Measurements from ENCODE around the gene ASCC1.

The ASCC1 gene

DNA sequence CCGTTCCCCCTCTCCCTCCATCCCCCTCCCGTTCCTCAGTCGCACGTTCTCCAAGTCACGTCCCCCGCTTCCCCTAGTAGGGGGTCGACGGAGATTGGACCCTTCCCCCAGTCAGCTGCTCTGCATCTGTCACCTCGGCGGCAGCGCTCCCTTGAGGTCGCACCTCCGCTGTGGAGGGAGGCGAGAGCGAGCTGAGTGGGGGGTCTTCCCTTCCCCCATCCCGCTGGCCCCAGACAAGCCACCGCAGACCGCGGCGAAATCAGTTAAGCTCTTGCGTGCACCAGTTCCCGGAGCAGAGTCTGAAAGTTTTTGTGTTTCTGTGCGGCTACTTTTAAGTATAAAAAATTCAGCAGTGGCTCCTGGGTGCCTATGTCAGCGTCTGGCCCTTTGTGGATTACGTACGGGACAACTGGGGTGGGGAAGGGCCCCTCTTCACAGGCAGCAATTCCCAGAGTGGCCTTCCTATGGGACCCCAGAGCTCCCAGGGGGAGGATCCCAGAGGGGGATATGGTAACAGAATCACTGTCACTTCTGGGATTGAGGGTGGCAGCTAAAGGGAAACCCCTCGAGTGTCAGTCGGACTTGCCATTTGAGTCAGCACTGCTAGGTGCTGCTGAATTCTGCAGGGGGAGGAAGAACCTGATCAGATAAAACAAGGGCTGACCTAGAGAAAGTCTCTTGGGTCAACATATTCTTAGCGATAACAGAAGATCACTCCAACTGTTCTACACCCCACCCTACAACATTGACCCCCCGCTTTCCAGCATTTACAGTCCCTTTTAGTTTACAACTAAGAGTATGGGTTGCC, 45.1 kb upstream of the ASCC1 start:
- TF ChIP-seq CTCF (IDR thresholded peaks at IDR 0.05; ENCODE audit: insufficient read depth, low read depth, low read length, missing control alignments) = no peak
- DNase-seq (ENCODE audit: low read depth) = no peak
- peak overlapping the region; percentile 38 for H3K4me3 ChIP-seq (ENCODE audit: low read length)

DNA sequence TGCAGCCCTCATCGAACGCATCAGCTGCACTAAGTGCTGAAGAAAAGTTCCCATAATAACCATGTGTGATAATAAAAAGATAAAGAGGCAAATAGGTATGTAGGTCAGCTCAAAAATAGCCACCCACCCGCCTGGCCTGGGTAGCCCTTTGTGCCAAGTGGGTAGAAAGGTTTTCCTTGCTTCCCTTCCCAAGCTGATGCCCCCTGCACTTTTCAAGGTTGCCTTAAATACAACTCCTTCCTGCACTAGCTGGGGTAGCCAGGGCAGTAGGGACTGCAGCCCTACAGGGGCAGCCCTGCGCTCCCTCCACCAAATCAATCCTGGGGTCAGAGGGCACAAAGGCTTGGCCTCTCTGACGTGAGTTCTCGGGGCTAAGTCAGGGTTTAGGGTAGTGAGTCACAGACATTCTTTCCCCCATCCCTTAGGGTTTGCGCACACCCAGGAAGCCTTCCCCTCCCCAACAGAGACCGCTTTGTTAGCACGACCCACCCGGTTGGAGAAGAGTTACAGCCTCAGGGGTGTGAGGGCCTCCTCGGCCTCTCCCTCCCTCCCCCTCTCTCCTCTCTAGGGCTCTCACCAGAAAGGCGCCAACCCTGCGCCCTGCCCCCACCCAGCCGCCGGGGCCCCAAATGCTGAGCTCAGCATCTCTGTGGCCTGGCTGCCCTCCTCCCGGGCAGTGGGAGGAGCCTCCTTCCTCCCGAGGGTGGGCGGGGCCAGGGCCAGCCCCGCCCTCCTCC, 44.3 kb upstream of the ASCC1 start:
- DNase-seq (ENCODE audit: low read depth) = peak; percentile 79
- TF ChIP-seq CTCF (IDR thresholded peaks at IDR 0.05; ENCODE audit: insufficient read depth, low read depth, low read length, missing control alignments) = no peak
- H3K4me3 ChIP-seq (ENCODE audit: low read length) = peak overlapping the region; percentile 38

DNA sequence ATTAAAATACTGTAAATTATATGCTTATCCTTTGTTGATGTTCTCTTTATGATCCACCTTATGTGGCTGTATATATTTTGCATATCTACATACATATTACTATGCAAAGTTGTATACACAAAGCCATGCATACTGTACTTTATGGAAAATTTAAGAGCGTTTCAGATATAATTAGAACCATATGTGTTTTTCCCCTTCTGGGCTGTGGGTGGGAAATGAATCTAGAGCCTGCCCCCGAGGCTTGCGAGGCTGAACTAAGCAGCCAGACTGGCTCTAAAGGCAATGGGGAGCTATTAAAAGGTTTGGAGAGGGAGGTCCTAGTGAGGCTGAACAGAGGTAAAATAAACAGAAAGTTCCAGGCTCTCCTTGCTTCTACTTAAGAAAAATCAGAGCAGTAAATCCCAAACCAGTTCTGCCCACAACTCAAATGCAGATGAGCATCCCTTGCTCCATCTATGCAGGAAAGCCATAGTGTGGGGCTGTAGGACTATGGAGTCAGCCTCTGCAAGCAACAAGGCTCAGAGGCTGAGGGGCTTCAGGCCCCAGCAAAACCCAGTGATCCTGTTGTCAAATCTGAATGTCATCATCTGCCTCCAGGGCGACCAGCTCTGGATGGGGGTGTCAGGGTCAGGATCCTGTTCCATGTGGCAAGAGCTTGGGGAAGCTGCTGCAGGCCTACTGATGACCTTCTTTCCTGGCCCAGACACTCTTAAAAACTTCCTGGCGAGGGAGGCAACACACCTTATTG, 43.6 kb upstream of the ASCC1 start:
- no peak overlapping the region for H3K4me3 ChIP-seq (ENCODE audit: low read length)

GRCh38 chr10:72258617-72259016, 42.5 kb upstream of the ASCC1 start:
- no peak for DNase-seq (ENCODE audit: low read depth)
- no peak overlapping the region for H3K4me3 ChIP-seq (ENCODE audit: low read length)
- TF ChIP-seq CTCF (IDR thresholded peaks at IDR 0.05; ENCODE audit: insufficient read depth, low read depth, low read length, missing control alignments) = no peak

More for the DNA sequence above, 43.6 kb upstream of the ASCC1 start:
- TF ChIP-seq CTCF (IDR thresholded peaks at IDR 0.05; ENCODE audit: insufficient read depth, low read depth, low read length, missing control alignments) = no peak
- peak; percentile 15 for DNase-seq (ENCODE audit: low read depth)

DNA sequence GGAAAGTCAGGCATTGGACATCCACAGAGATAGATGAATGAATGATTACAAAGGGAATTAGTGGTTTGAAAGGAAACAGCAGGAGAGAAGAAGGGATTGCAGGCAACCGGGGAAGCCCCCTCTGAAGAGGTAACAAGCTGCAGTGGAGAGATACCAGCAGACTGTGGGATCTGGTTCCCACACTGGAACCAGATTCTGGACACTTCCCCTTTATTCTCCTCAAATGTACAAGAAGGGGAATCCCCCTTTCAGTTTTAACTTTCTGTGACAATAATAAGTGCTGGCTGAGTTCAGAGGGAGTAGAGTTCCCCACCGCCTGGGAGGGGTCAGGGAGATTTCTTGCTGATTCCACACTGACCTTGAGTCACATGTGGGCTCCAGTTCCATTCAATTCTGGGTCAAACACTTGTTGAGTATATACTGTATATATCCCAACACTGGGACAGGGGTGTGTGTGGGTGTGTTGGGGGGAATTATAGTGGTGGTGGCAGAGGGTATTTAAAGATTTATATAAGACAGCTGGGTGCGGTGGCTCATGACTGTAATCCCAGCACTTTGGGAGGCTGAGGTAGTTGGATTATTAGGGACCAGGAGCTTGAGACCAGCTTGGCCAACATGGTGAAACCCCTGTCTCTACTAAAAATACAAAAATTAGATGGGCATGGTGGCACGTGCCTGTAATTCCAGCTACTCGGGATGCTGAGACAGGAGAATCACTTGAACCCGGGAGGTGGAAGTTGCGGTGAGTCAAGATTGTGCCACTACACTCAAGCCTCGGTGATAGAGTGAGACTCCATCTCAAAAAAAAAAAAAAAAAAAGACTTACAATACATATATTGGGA, 41.2 kb upstream of the ASCC1 start:
- no peak for TF ChIP-seq CTCF (IDR thresholded peaks at IDR 0.05; ENCODE audit: insufficient read depth, low read depth, low read length, missing control alignments)
- H3K4me3 ChIP-seq (ENCODE audit: low read length) = no peak overlapping the region
- DNase-seq (ENCODE audit: low read depth) = no peak

Measured in epithelial cell of esophagus (primary cell).